SKM-1 treated with dmso at 0.1 percent for 144 hours (cell line): ENCODE data around the gene ZNF648.
"Not testable (repeated sequence)": the region's sequence is repeated elsewhere in the genome, so short reads cannot be mapped to it uniquely, and the experiment has no call there.

Source experiments
- DNase-seq: peaks from one replicate; lab custom pipeline; 2025; ENCODE audit not compliant: unreplicated experiment; lab: John Stamatoyannopoulos, UW

Gene ZNF648

GRCh38 chr1:182061594-182061993, at the start of gene ZNF648:
TSS of gene ZNF648 (minus strand) at chr1:182061712. CDS start at chr1:182058010, 3,702 bp downstream.
- DNase-seq = no peak

- DNase-seq = no peak
Observed at GRCh38 chr1:182110635-182111034, 49.1 kb upstream of the ZNF648 start.

- no peak for DNase-seq
Observed at GRCh38 chr1:182109771-182110170, 48.3 kb upstream of the ZNF648 start.

- DNase-seq = no peak
Observed at GRCh38 chr1:182107209-182107608, 45.7 kb upstream of the ZNF648 start.

GRCh38 chr1:182102043-182102416, 40.5 kb upstream of the ZNF648 start:
- DNase-seq = no peak

- DNase-seq = no peak
Observed at GRCh38 chr1:182101415-182102042, 40.0 kb upstream of the ZNF648 start.

- no peak for DNase-seq
Observed at GRCh38 chr1:182098301-182098700, 36.8 kb upstream of the ZNF648 start.

- no peak for DNase-seq
Observed at GRCh38 chr1:182095946-182096345, 34.4 kb upstream of the ZNF648 start.

GRCh38 chr1:182094514-182095005, 33.0 kb upstream of the ZNF648 start:
- DNase-seq = not testable (repeated sequence)

GRCh38 chr1:182093781-182094180, 32.3 kb upstream of the ZNF648 start:
- DNase-seq = no peak

GRCh38 chr1:182092336-182092735, 30.8 kb upstream of the ZNF648 start:
- no peak for DNase-seq

GRCh38 chr1:182091083-182091482, 29.6 kb upstream of the ZNF648 start:
- DNase-seq = no peak

GRCh38 chr1:182087719-182088350, 26.3 kb upstream of the ZNF648 start:
- DNase-seq = no peak

- no peak for DNase-seq
Observed at GRCh38 chr1:182087304-182087703, 25.8 kb upstream of the ZNF648 start.

GRCh38 chr1:182086620-182087019, 25.1 kb upstream of the ZNF648 start:
- no peak for DNase-seq

- no peak for DNase-seq
Observed at GRCh38 chr1:182086136-182086535, 24.6 kb upstream of the ZNF648 start.

GRCh38 chr1:182085726-182086125, 24.2 kb upstream of the ZNF648 start:
- no peak for DNase-seq

GRCh38 chr1:182084487-182085316, 23.2 kb upstream of the ZNF648 start:
- peak; percentile 97 for DNase-seq

GRCh38 chr1:182083851-182084486, 22.5 kb upstream of the ZNF648 start:
- peak; percentile 34 for DNase-seq

GRCh38 chr1:182080955-182081582, 19.6 kb upstream of the ZNF648 start:
- DNase-seq = peak; percentile 93

GRCh38 chr1:182080040-182080439, 18.5 kb upstream of the ZNF648 start:
- DNase-seq = no peak
